NT2/D1 (cell line): ENCODE results near the gene CHRNB1.

Source experiments
- DNase-seq: peaks from one replicate; pipeline ENCODE4 v3.0.0-alpha.2; 2011; ENCODE audit warnings: low read depth, low spot score
- H3K27me3 ChIP-seq: 2 replicates; pipeline ENCODE4 v1.6.0; 2011; ENCODE audit warnings: mild to moderate bottlenecking; ENCODE audit not compliant: insufficient read length, insufficient read depth
- H3K36me3 ChIP-seq: 2 replicates; pipeline ENCODE4 v1.6.1; 2011; ENCODE audit warnings: mild to moderate bottlenecking, low read length, mixed read lengths; ENCODE audit not compliant: insufficient read depth, insufficient read length
- H3K4me1 ChIP-seq: 2 replicates; pipeline ENCODE4 v1.5.1; 2011; ENCODE audit not compliant: insufficient read depth, insufficient read length
- H3K4me3 ChIP-seq: 2 replicates; pipeline ENCODE4 v1.5.1; 2011; ENCODE audit warnings: low read depth; ENCODE audit not compliant: insufficient read length
- H3K9ac ChIP-seq: 2 replicates; pipeline ENCODE4 v1.6.0; 2011; ENCODE audit warnings: low read depth; ENCODE audit not compliant: insufficient read length
- H3K9me3 ChIP-seq: 2 replicates; pipeline ENCODE4 v1.5.1; 2011; ENCODE audit warnings: mild to moderate bottlenecking, low read length; ENCODE audit not compliant: insufficient read depth
- SUZ12 ChIP-seq: IDR thresholded peaks from 2 replicates; pipeline ENCODE4 v1.6.1; 2011; ENCODE audit not compliant: insufficient read length, insufficient read depth; ENCODE audit errors: extremely low read depth
- YY1 ChIP-seq: IDR thresholded peaks from 2 replicates; pipeline ENCODE4 v1.6.1; 2011; ENCODE audit not compliant: insufficient read length, insufficient read depth
- ZNF274 ChIP-seq: IDR thresholded peaks from 2 replicates; pipeline ENCODE4 v1.6.1; 2011; ENCODE audit warnings: mild to moderate bottlenecking, low read depth, low read length

CHRNB1 gene

DNA sequence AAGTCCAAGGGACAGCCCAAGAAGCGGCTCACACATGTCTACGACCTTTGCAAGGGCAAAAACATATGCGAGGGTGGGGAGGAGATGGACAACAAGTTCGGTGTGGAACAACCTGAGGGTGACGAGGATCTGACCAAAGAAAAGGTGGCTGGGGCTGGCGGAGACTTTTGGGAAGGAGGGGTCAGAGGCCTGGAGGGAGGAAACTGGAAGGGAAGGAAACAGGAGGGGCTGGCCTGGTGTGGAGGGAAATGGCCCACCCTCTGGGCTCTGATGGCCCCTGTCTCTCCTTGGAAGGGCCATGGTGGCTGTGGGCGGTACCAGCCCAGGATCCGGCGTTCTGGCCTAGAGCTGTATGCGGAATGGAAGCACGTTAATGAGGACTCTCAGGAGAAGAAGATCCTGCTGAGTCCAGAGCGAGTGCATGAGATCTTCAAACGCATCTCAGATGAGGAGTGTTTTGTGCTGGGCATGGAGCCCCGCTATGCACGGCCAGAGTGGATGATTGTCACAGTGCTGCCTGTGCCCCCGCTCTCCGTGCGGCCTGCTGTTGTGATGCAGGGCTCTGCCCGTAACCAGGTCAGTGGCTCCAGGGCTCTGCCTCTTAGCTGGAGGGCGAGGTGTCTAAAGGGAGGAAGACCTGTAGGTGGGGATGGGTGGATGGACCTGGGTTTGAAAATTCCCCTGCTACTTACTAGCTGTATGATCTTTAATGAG, 51.8 kb downstream of the CHRNB1 start:
- H3K27me3 ChIP-seq: no peaks in the 10 kb centered on the region

DNA sequence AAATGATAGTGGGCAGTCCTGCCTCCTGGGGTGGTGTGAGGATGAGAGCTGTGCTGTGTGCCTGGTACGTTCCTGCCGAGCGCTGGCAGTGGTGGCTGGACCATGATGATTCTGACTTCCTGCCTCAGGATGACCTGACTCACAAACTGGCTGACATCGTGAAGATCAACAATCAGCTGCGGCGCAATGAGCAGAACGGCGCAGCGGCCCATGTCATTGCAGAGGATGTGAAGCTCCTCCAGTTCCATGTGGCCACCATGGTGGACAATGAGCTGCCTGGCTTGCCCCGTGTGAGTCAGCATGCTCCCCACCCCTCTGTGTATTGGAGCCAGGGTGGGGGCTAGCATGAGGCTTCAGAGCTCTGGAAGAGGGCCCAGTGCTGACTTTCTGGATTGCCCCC, 52.4 kb downstream of the CHRNB1 start:
- Histone ChIP-seq H3K27me3 (no peaks in the 10 kb centered on the region), H3K9me3 (no peaks in the 10 kb centered on the region), H3K36me3 (peaks cover 67% of the 10 kb centered on the region), H3K4me1 (no peaks in the 10 kb centered on the region), H3K9ac (no peak overlapping the region), H3K4me3 (no peak overlapping the region)
- no peak for DNase-seq
- no peak for TF ChIP-seq SUZ12
- TF ChIP-seq YY1: no peak
- no peak for TF ChIP-seq ZNF274

More for the DNA sequence above, 51.8 kb downstream of the CHRNB1 start:
- Histone ChIP-seq H3K36me3 (peaks cover 66% of the 10 kb centered on the region), H3K4me3 (no peak overlapping the region), H3K9me3 (no peaks in the 10 kb centered on the region), H3K9ac (no peak overlapping the region), H3K4me1 (no peaks in the 10 kb centered on the region)
- no peak for TF ChIP-seq YY1
- no peak for TF ChIP-seq ZNF274
- no peak for TF ChIP-seq SUZ12
- DNase-seq: no peak

DNA sequence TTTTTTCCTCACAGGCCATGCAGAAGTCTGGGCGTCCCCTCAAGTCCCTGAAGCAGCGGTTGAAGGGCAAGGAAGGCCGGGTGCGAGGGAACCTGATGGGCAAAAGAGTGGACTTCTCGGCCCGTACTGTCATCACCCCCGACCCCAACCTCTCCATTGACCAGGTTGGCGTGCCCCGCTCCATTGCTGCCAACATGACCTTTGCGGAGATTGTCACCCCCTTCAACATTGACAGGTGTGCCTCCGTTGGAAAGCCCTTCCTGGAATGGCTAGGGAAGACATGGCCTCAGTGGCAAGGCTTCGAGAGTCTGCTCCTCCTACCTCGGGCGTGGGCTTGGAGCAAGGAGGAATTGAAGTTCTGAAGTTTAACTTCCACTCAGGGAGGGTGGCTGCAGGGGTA, 52.8 kb downstream of the CHRNB1 start:
- TF ChIP-seq YY1: no peak
- TF ChIP-seq ZNF274: no peak
- no peak for TF ChIP-seq SUZ12
- DNase-seq: no peak
- no peak overlapping the region for H3K9ac ChIP-seq
- H3K4me3 ChIP-seq: no peak overlapping the region
- H3K27me3 ChIP-seq: no peaks in the 10 kb centered on the region
- peaks cover 71% of the 10 kb centered on the region for H3K36me3 ChIP-seq
- H3K9me3 ChIP-seq: no peaks in the 10 kb centered on the region
- no peaks in the 10 kb centered on the region for H3K4me1 ChIP-seq

DNA sequence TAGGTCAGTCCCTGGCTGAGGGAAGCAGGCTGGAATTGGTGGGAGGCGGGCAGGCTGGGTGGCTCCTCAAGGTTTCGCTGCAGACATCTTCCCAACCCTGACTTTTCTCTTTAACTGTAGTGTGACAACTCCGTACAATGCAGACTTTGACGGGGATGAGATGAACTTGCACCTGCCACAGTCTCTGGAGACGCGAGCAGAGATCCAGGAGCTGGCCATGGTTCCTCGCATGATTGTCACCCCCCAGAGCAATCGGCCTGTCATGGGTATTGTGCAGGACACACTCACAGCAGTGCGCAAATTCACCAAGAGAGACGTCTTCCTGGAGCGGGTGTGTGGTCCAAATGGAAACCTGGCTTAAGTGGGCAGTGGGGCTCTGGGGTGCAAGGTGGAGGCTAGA, 54.3 kb downstream of the CHRNB1 start:
- TF ChIP-seq YY1 (no peak), SUZ12 (no peak), ZNF274 (no peak)
- H3K9ac ChIP-seq: no peak overlapping the region

DNA sequence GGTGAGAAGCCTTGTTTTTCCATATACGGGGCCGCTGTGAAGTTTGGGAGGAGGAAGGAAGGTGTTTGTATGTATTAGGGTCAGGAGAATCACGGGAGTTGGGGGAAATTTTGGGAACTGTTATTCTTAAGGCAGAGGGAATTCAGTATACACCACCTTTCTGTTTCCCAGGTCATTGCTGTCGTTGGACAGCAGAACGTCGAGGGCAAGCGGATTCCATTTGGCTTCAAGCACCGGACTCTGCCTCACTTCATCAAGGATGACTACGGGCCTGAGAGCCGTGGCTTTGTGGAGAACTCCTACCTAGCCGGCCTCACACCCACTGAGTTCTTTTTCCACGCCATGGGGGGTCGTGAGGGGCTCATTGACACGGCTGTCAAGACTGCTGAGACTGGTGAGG, 56.9 kb downstream of the CHRNB1 start:
- H3K27me3 ChIP-seq: no peaks in the 10 kb centered on the region
- H3K36me3 ChIP-seq: peaks cover 89% of the 10 kb centered on the region
- H3K9me3 ChIP-seq: no peaks in the 10 kb centered on the region
- H3K4me3 ChIP-seq: no peak overlapping the region
- TF ChIP-seq YY1 (no peak), SUZ12 (no peak), ZNF274 (no peak)
- H3K9ac ChIP-seq: no peak overlapping the region
- no peaks in the 10 kb centered on the region for H3K4me1 ChIP-seq
- no peak for DNase-seq

More for the DNA sequence above, 54.3 kb downstream of the CHRNB1 start:
- H3K9me3 ChIP-seq: no peaks in the 10 kb centered on the region
- H3K4me1 ChIP-seq: no peaks in the 10 kb centered on the region
- H3K27me3 ChIP-seq: no peaks in the 10 kb centered on the region
- no peak for DNase-seq
- peaks cover 82% of the 10 kb centered on the region for H3K36me3 ChIP-seq
- H3K4me3 ChIP-seq: no peak overlapping the region

GRCh38 chr17:7502171-7502847, 57.4 kb downstream of the CHRNB1 start:
- H3K9me3 ChIP-seq: no peaks in the 10 kb centered on the region
- H3K9ac ChIP-seq: no peak overlapping the region
- no peak for DNase-seq
- peaks cover 87% of the 10 kb centered on the region for H3K36me3 ChIP-seq
- no peak for TF ChIP-seq ZNF274
- no peak for TF ChIP-seq YY1
- no peak for TF ChIP-seq SUZ12
- no peaks in the 10 kb centered on the region for H3K27me3 ChIP-seq
- no peak overlapping the region for H3K4me3 ChIP-seq
- no peaks in the 10 kb centered on the region for H3K4me1 ChIP-seq

- Histone ChIP-seq H3K27me3 (no peaks in the 10 kb centered on the region), H3K4me3 (no peak overlapping the region), H3K36me3 (peaks cover 84% of the 10 kb centered on the region), H3K9ac (no peak overlapping the region), H3K4me1 (no peaks in the 10 kb centered on the region), H3K9me3 (no peaks in the 10 kb centered on the region)
- TF ChIP-seq ZNF274 (no peak), SUZ12 (no peak), YY1 (no peak)
- DNase-seq: no peak
These were observed 58.1 kb downstream of the CHRNB1 start for GRCh38 chr17:7502987-7503386.
